ENCODE results near the gene KRTAP10-1.

KRTAP10-1 gene

GRCh38 chr21:44534688-44535087 is 5.3 kb downstream of the KRTAP10-1 start:
- no peak for ATAC-seq (ENCODE audit: insufficient read depth, low read depth)
- H3K9ac ChIP-seq (ENCODE audit: low read depth, low read length): no peak overlapping the region

GRCh38 chr21:44533891-44534627 is 5.9 kb downstream of the KRTAP10-1 start:
- Histone ChIP-seq H3K9me3 (ENCODE audit: insufficient read depth, low read length, severe bottlenecking) (no peaks in the 10 kb centered on the region), H3K79me2 (ENCODE audit: insufficient read depth, low read length) (no peaks in the 10 kb centered on the region), H2AFZ (ENCODE audit: low read depth, low read length) (no peak overlapping the region), H3K4me2 (ENCODE audit: insufficient read depth, low read length) (no peak overlapping the region), H3K4me1 (ENCODE audit: insufficient read depth, low read length) (no peaks in the 10 kb centered on the region), H3K27me3 (ENCODE audit: insufficient read depth, low read length, poor library complexity) (peaks cover 2% of the 10 kb centered on the region), H3K36me3 (ENCODE audit: insufficient read depth, low read length) (no peaks in the 10 kb centered on the region), H4K20me1 (ENCODE audit: insufficient read depth, low read length) (no peaks in the 10 kb centered on the region), H3K9ac (ENCODE audit: low read depth, low read length) (no peak overlapping the region), H3K27ac (ENCODE audit: low read length) (no peak overlapping the region), H3K4me3 (ENCODE audit: low read depth in 1 of 2, low read length in 2 of 2) (no peak overlapping the region)
- DNase-seq (no peak), ATAC-seq (ENCODE audit: insufficient read depth, low read depth) (no peak)
- TF ChIP-seq CTCF (IDR thresholded peaks at IDR 0.05; ENCODE audit: borderline replicate concordance, extremely low read depth, low read length, poor library complexity, severe bottlenecking): no peak
- no peak for TF ChIP-seq EZH2 (IDR thresholded peaks at IDR 0.05; ENCODE audit: borderline replicate concordance, low read depth, low read length, severe bottlenecking)

More at GRCh38 chr21:44534688-44535087, 5.3 kb downstream of the KRTAP10-1 start:
- no peak overlapping the region for H3K4me3 ChIP-seq (ENCODE audit: low read depth in 1 of 2, low read length in 2 of 2)
- no peaks in the 10 kb centered on the region for H4K20me1 ChIP-seq (ENCODE audit: insufficient read depth, low read length)
- no peaks in the 10 kb centered on the region for H3K4me1 ChIP-seq (ENCODE audit: insufficient read depth, low read length)
- no peak for DNase-seq
- H2AFZ ChIP-seq (ENCODE audit: low read depth, low read length): no peak overlapping the region
- H3K27ac ChIP-seq (ENCODE audit: low read length): no peak overlapping the region
- no peaks in the 10 kb centered on the region for H3K9me3 ChIP-seq (ENCODE audit: insufficient read depth, low read length, severe bottlenecking)
- no peak for TF ChIP-seq EZH2 (IDR thresholded peaks at IDR 0.05; ENCODE audit: borderline replicate concordance, low read depth, low read length, severe bottlenecking)
- TF ChIP-seq CTCF (IDR thresholded peaks at IDR 0.05; ENCODE audit: borderline replicate concordance, extremely low read depth, low read length, poor library complexity, severe bottlenecking): no peak
- H3K27me3 ChIP-seq (ENCODE audit: insufficient read depth, low read length, poor library complexity): peaks cover 2% of the 10 kb centered on the region
- no peaks in the 10 kb centered on the region for H3K36me3 ChIP-seq (ENCODE audit: insufficient read depth, low read length)
- no peaks in the 10 kb centered on the region for H3K79me2 ChIP-seq (ENCODE audit: insufficient read depth, low read length)
- no peak overlapping the region for H3K4me2 ChIP-seq (ENCODE audit: insufficient read depth, low read length)

DNA sequence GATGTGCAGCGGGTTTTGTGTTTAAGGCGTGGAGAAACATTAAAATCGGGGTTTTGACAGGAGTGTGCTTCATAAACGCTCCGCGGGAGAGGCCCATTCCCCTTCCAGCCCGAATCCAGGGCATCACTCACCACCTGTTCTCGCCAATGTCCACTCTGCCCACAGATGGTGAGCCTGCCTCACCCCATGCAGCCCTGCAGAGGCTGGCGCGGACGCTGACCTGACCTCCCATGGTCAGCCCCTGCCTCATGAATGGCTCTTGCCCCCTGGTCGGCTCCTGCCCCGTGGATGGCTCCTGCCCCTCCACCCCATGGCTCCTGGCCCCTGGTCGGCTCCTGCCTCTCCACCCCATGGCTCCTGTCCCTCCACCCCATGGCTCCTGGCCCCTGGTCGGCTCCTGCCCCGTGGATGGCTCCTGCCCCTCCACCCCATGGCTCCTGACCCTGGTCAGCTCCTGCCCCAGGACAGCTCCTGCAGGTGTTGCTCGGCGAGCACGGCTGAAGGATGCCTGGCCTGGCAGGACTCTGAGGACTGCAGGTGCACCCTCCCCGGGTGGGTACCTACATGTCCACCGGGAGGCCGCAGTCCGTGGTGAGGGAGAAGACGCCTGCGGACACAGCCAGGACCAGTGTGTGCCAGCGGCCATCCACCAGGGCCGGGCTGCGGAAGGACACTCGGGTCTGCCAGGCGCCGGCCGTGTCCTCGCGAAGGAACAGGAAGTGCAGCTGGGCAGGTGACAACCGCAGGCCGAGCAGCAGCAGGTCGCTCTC is 6.7 kb downstream of the KRTAP10-1 start:
- Histone ChIP-seq H3K27me3 (ENCODE audit: insufficient read depth, low read length, poor library complexity) (peaks cover 2% of the 10 kb centered on the region), H3K79me2 (ENCODE audit: insufficient read depth, low read length) (no peaks in the 10 kb centered on the region), H3K9me3 (ENCODE audit: insufficient read depth, low read length, severe bottlenecking) (no peaks in the 10 kb centered on the region), H4K20me1 (ENCODE audit: insufficient read depth, low read length) (no peaks in the 10 kb centered on the region), H3K4me3 (ENCODE audit: low read depth in 1 of 2, low read length in 2 of 2) (no peak overlapping the region), H3K4me1 (ENCODE audit: insufficient read depth, low read length) (no peaks in the 10 kb centered on the region), H3K27ac (ENCODE audit: low read length) (no peak overlapping the region), H3K9ac (ENCODE audit: low read depth, low read length) (no peak overlapping the region), H2AFZ (ENCODE audit: low read depth, low read length) (no peak overlapping the region), H3K36me3 (ENCODE audit: insufficient read depth, low read length) (no peaks in the 10 kb centered on the region), H3K4me2 (ENCODE audit: insufficient read depth, low read length) (no peak overlapping the region)
- TF ChIP-seq EZH2 (IDR thresholded peaks at IDR 0.05; ENCODE audit: borderline replicate concordance, low read depth, low read length, severe bottlenecking): no peak
- no peak for TF ChIP-seq CTCF (IDR thresholded peaks at IDR 0.05; ENCODE audit: borderline replicate concordance, extremely low read depth, low read length, poor library complexity, severe bottlenecking)
- no peak for DNase-seq
- no peak for ATAC-seq (ENCODE audit: insufficient read depth, low read depth)

Measured in DND-41 (cell line).